Endothelial cell of umbilical vein (primary cell): ENCODE results near the gene DMBX1. TPM values are rescaled to one million over a fixed set of nuclear protein-coding genes. Genes with fewer than 3 reads are reported as not detected.
A peak's percentile ranks its signal among the peaks of the same experiment; 100 is the strongest.

Experiments
- BruUV-seq: library from RNA; stranded (reverse); fragments of 400-500 nt; replicated peaks from 2 replicates; lab custom pipeline; 2021; lab: Mats Ljungman, UMichigan
- CTCF ChIA-PET: fragments of 300-600, 350-600 bp; sonication (Branson Sonifier 250); formaldehyde crosslinking; loops from one replicate; lab custom pipeline; 2021; ENCODE audit warnings: antibody characterized with exemption, inconsistent platforms; lab: Charles Lee
- POLR2A ChIA-PET: fragments of 300-600, 350-600 bp; sonication (Branson Sonifier 250); formaldehyde crosslinking; loops from one replicate; lab custom pipeline; 2021; ENCODE audit warnings: antibody characterized with exemption, inconsistent platforms; lab: Charles Lee
- DNase-seq: peaks from one replicate; pipeline ENCODE4 v3.0.0-alpha.2; 2011; ENCODE audit warnings: low read depth, low spot score
- FAIRE-seq: peaks from 2 replicates; lab custom pipeline; 2011; peaks lifted over from hg19 to GRCh38; lab: Jason Lieb, UNC
- H2AFZ ChIP-seq: 2 replicates; pipeline ENCODE4 v1.6.0; 2012; ENCODE audit warnings: low read depth, low read length, control low read depth, inconsistent platforms
- H3K27ac ChIP-seq: 2 replicates; pipeline ENCODE4 v1.5.1; 2011; ENCODE audit warnings: low read depth, mild to moderate bottlenecking, control low read depth, low read length, moderate library complexity; ENCODE audit not compliant: insufficient read depth
- H3K27me3 ChIP-seq, 2 experiments: 2 replicates each; pipeline versions ENCODE4 v1.6.0 to v1.6.1; 2011; ENCODE audit warnings: low read length in 2 of 2, mixed read lengths in 1 of 2; ENCODE audit not compliant: control insufficient read depth in 2 of 2, insufficient read depth in 2 of 2
- H3K36me3 ChIP-seq, 2 experiments: 2 replicates in 1 of 2; 3 replicates in 1 of 2; pipeline ENCODE4 v1.5.1; 2011; ENCODE audit warnings: low read length in 2 of 2, mild to moderate bottlenecking in 1 of 2, moderate library complexity in 1 of 2; ENCODE audit not compliant: control insufficient read depth in 2 of 2, insufficient read depth in 2 of 2; ENCODE audit errors: extremely low read depth in 1 of 2
- H3K4me1 ChIP-seq: 3 replicates; pipeline ENCODE4 v1.5.1; 2011; ENCODE audit warnings: mild to moderate bottlenecking, low read length; ENCODE audit not compliant: control insufficient read depth, insufficient read depth; ENCODE audit errors: extremely low read depth
- H3K4me2 ChIP-seq: 2 replicates; pipeline ENCODE4 v1.6.1; 2011; ENCODE audit warnings: low read length, control low read depth, mixed read lengths; ENCODE audit not compliant: insufficient read depth
- H3K4me3 ChIP-seq, 3 experiments: fragments of 200-600 bp in 1 of 3; sonication (generic), shearing (Covaris generic) in 1 of 3; replicated peaks in 1 of 3; 2 replicates each; pipeline ENCODE4 v1.5.1; 2011 to 2016; ENCODE audit warnings: control low read depth in 3 of 3, low read length in 3 of 3, mild to moderate bottlenecking in 2 of 3, inconsistent platforms in 1 of 3, low read depth in 1 of 3, moderate library complexity in 1 of 3; ENCODE audit not compliant: insufficient read depth in 1 of 3
- H3K79me2 ChIP-seq: 2 replicates; pipeline ENCODE4 v1.6.0; 2012; ENCODE audit warnings: low read length, inconsistent platforms; ENCODE audit not compliant: control insufficient read depth, insufficient read depth
- H3K9ac ChIP-seq: replicated peaks from 2 replicates; pipeline ENCODE3; 2011; ENCODE audit warnings: low read length, control low read depth; ENCODE audit not compliant: insufficient read depth; ENCODE audit errors: extremely low read depth
- H3K9me1 ChIP-seq: replicated peaks from 3 replicates; pipeline ENCODE4 v1.6.0; 2011; ENCODE audit warnings: mild to moderate bottlenecking, low read length; ENCODE audit not compliant: control insufficient read depth, insufficient read depth; ENCODE audit errors: extremely low read depth
- H3K9me3 ChIP-seq: replicated peaks from 2 replicates; pipeline ENCODE4 v1.5.1; 2012; ENCODE audit warnings: low read length, inconsistent platforms; ENCODE audit not compliant: control insufficient read depth, insufficient read depth
- H4K20me1 ChIP-seq: replicated peaks from 2 replicates; pipeline ENCODE3; 2011; ENCODE audit warnings: mild to moderate bottlenecking, low read length; ENCODE audit not compliant: control insufficient read depth, insufficient read depth; ENCODE audit errors: extremely low read depth
- EZH2 ChIP-seq: IDR thresholded peaks from 2 replicates; pipeline ENCODE4 v1.6.1; 2012; ENCODE audit warnings: borderline replicate concordance, low read depth, mild to moderate bottlenecking, moderate library complexity, low read length, inconsistent platforms; ENCODE audit not compliant: severe bottlenecking
- FOS ChIP-seq: IDR thresholded peaks from 2 replicates; pipeline ENCODE4 v1.6.1; 2011; ENCODE audit warnings: mild to moderate bottlenecking, low read length, moderate library complexity, borderline replicate concordance; ENCODE audit not compliant: insufficient read depth
- GATA2 ChIP-seq: IDR thresholded peaks from 2 replicates; pipeline ENCODE4 v1.7.0; 2011; ENCODE audit warnings: low read depth, mild to moderate bottlenecking, moderate library complexity, mixed read lengths, low read length; ENCODE audit not compliant: insufficient read length, insufficient read depth
- JUN ChIP-seq: IDR thresholded peaks from 2 replicates; pipeline ENCODE4 v1.6.1; 2011; ENCODE audit warnings: borderline replicate concordance, low read depth; ENCODE audit not compliant: insufficient read length, insufficient read depth
- MYC ChIP-seq: IDR thresholded peaks from one replicate; pipeline ENCODE4 v1.6.1; 2011; ENCODE audit warnings: mild to moderate bottlenecking, low read depth, low read length
- POLR2A ChIP-seq: IDR thresholded peaks from 2 replicates; pipeline ENCODE4 v1.6.1; 2012; ENCODE audit warnings: low read depth, mild to moderate bottlenecking, control low read depth, low read length
- POLR2AphosphoS5 ChIP-seq: IDR thresholded peaks from 2 replicates; pipeline ENCODE4 v1.6.1; 2012; ENCODE audit warnings: low read depth, mild to moderate bottlenecking, control low read depth, low read length, moderate library complexity; ENCODE audit not compliant: insufficient read depth
- dilution Hi-C: fragments of 300-500 bp; cut with MboI; formaldehyde crosslinking; loops from one replicate; pipeline ENCODE4 v1.15.0; 2019; ENCODE audit warnings: low sequenced_read_pairs; ENCODE audit not compliant: extremely low pct_ligation_motif_present
- intact Hi-C: fragments of 100-400 bp; cut with micrococcal nuclease; formaldehyde crosslinking; loops from one replicate; pipeline ENCODE4 v1.10.0; 2022
- polyA plus RNA-seq, 4 experiments: library from polyadenylated mRNA; depleted of rRNA in 3 of 4; stranded (reverse) in 3 of 4; unstranded in 1 of 4; fragments of >200 nt; gene quantifications; 2 replicates each; pipeline versions ENCODE4 v1.2.1 to v1.2.3, GENCODE V29; 2011 to 2012; ENCODE audit warnings: missing spikeins in 1 of 4
- total RNA-seq: library from RNA; stranded (reverse); gene quantifications from 2 replicates; pipeline ENCODE4 v1.2.3, GENCODE V29; 2021
- TF ChIP-seq, protein P1 (sequence below), 2 donors: IDR thresholded peaks; 1 replicate in 1 of 2; 2 replicates in 1 of 2; pipeline ENCODE4 v1.5.1; 2011; ENCODE audit warnings: low read length in 2 of 2, mild to moderate bottlenecking in 2 of 2, moderate library complexity in 2 of 2, control low read depth in 1 of 2, inconsistent platforms in 1 of 2, low read depth in 1 of 2; ENCODE audit not compliant: insufficient read depth in 1 of 2; ENCODE audit errors: extremely low read depth in 1 of 2
- TF ChIP-seq, protein P2 (sequence below): IDR thresholded peaks from 2 replicates; pipeline ENCODE4 v1.6.1; 2011; ENCODE audit not compliant: insufficient read depth, insufficient read length

The DMBX1 gene
- total and polyA plus RNA-seq, 2 donors (not counting 3 experiments of a cell fraction or from before 2014, with no cell fraction given), result not detected

DNA sequence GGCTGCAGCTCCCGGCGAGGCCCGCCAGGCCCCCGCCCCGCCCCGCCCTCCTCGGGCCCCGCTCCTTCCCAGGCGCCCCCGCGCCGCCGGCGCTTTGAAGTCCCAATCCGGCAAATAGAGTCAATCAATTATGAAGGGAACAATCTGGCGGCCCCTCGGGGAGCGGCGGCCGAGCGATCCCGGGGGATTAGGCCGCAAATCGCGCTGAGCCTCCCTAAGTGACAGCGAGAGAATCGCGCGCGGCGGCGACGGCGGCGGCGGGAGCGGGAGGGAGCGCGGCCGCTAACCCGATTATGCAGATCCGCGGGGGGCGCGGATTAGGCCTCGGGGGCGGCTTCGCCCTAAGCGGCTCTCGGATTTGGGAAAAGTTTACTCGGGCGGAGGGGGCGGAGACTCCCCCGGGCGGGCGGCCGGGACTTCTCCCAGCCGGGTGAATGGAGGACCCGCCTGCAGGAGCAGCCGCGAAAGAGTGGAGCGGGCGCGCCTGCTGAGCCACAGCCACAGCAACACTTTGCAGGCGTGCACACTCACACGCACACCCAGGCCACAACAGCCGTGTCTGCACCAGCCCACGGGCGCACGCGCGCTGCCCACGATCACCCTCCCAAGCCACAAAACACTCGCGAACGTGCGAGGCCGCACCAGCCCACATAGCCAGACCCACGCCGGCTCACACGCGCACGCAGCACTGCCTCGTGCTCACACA lies 23.0 kb upstream of the DMBX1 start:
- Histone ChIP-seq H3K4me1 (peaks cover 3% of the 10 kb centered on the region), H4K20me1 (no peaks in the 10 kb centered on the region), H3K36me3 (no peaks in the 10 kb centered on the region), H3K4me3 (peak overlapping the region; percentile 7 to 33 (median 8)), H2AFZ (peak overlapping the region; percentile 70), H3K27ac (no peak overlapping the region), H3K4me2 (peak overlapping the region; percentile 57), H3K9ac (no peak overlapping the region), H3K27me3 (peaks cover 35 to 45% of the 10 kb centered on the region in 2 experiments), H3K9me3 (no peaks in the 10 kb centered on the region), H3K9me1 (no peaks in the 10 kb centered on the region), H3K79me2 (no peaks in the 10 kb centered on the region)
- TF ChIP-seq POLR2AphosphoS5, result no peak
- TF ChIP-seq MYC, result no peak
- TF ChIP-seq GATA2, result no peak
- TF ChIP-seq, protein P1, sequence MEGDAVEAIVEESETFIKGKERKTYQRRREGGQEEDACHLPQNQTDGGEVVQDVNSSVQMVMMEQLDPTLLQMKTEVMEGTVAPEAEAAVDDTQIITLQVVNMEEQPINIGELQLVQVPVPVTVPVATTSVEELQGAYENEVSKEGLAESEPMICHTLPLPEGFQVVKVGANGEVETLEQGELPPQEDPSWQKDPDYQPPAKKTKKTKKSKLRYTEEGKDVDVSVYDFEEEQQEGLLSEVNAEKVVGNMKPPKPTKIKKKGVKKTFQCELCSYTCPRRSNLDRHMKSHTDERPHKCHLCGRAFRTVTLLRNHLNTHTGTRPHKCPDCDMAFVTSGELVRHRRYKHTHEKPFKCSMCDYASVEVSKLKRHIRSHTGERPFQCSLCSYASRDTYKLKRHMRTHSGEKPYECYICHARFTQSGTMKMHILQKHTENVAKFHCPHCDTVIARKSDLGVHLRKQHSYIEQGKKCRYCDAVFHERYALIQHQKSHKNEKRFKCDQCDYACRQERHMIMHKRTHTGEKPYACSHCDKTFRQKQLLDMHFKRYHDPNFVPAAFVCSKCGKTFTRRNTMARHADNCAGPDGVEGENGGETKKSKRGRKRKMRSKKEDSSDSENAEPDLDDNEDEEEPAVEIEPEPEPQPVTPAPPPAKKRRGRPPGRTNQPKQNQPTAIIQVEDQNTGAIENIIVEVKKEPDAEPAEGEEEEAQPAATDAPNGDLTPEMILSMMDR (IDR thresholded peaks at IDR 0.05; ENCODE audit: extremely low read depth in 1 of 2, insufficient read depth in 1 of 2, low read depth in 1 of 2, low read length in 2 of 2), result no peak
- TF ChIP-seq POLR2A, result no peak
- TF ChIP-seq JUN, result no peak
- TF ChIP-seq, protein P2, sequence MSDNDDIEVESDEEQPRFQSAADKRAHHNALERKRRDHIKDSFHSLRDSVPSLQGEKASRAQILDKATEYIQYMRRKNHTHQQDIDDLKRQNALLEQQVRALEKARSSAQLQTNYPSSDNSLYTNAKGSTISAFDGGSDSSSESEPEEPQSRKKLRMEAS, result no peak
- TF ChIP-seq EZH2, result peak; percentile 67
- TF ChIP-seq FOS, result no peak
- POLR2A ChIA-PET, result no interaction called here
- BruUV-seq, result no TSS peak
- CTCF ChIA-PET, result interaction anchor here (1.0 kb wide), 1 partner anchor 20 kb away, joined by 7 read pairs; no protein-coding TSS in a partner anchor
- no peak for DNase-seq
- dilution Hi-C loops, result no loop called here
- intact Hi-C loops, result loop anchor here (2.0 kb wide), 1 partner anchor 18 kb away; no protein-coding TSS in a partner anchor
- FAIRE-seq, result no peak
